GM19467 (cell line): Measurements from ENCODE around the gene TBC1D22A.
"Not testable (repeated sequence)": the region's sequence is repeated elsewhere in the genome, so short reads cannot be mapped to it uniquely, and the experiment has no call there.

Experiments
- ATAC-seq: cut with Tn5 transposase; IDR thresholded peaks from one replicate; pipeline ENCODE4 v1.9.1; 2021; ENCODE audit warnings: mild to moderate bottlenecking, moderate library complexity; ENCODE audit not compliant: unreplicated experiment

The TBC1D22A gene

DNA sequence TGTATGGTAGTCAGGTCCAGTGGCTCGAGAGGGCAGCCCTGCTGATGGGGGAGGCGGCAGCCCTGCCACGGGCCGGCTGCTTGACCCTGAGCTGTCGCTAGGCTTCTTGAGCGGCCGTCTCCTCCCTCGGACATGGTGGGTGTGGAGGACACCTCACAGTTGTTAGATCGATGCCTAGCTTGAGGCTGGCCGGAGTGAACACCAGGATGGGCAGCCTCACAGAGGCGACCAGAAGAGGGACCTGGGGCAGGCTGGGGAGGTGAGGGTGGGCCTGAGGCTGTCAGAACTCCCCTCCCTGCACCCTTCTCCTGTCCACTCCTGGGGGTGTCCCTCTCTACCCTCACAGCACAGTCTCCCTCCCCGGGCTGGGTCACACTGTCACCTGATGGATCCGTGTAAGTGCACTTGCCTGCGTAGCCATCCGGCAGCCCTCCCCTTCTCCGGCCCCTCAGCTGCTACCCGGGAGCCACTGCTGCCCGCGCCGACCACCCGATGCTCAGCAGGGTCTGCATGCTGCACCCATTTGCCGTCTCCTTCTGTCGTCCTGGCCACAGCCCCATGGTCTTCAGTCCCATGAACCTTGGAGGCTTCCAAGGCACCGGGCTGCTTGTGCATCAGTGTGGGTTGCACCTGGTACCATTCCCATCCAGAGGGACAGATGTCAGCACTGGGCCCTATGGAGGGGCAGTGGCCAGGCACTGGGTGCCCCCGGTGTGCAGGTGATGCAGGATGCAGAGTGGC is 394.1 kb downstream of the TBC1D22A start:
- no peak for ATAC-seq

DNA sequence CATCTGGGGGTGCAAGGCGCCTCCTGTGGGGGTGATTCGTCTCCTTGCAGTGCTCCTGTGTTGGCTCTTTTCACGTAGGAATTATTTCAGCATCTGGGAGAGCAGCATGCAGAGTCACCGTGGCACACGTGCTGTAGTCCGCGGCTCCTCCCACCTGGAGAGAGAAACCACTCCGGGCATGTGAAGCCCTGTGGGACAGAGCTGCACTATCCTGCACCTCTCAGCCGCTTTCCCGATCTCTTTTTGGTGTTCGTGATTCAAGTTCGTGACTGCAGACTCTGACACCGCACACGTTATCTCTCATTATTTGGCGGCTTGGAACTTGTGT is 394.6 kb downstream of the TBC1D22A start:
- no peak for ATAC-seq

DNA sequence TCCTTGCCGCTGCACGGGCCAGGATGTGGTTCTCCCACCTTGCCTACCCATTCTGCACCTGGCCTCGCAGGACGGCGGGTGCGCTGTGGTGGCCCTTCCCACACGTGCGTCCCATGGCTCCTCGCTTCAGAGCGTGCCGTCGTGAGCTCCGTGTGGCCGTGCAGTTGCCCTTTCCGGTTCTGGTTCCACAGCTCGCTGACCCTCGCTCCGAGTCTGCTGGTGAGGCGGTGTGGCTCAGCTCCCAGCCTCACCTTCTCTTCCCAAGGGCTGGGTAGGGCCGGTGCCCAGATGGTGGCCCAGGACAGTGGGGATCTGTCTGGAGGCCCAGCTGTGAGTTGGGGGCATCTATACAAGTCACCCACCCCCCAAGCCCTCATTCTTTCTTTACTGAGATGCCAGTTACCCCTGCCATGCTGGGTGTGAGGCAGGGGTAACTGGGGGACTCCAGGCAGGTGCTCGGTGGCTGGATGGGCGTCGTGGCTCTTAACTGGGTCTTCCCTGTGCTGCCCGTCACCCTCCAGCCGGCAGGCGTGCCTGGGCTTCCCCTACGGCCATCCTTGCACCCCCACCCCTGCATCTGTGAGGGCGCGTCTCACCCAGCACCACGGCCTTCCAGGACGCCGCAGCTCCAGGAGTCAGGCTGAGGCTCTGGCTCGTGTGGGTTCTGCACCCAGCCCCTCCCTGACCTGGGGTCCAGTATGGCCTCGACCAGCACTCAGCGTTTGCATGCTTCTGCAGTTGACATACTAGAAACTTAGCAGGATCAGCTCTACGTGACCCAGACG is 395.2 kb downstream of the TBC1D22A start:
- no peak for ATAC-seq

DNA sequence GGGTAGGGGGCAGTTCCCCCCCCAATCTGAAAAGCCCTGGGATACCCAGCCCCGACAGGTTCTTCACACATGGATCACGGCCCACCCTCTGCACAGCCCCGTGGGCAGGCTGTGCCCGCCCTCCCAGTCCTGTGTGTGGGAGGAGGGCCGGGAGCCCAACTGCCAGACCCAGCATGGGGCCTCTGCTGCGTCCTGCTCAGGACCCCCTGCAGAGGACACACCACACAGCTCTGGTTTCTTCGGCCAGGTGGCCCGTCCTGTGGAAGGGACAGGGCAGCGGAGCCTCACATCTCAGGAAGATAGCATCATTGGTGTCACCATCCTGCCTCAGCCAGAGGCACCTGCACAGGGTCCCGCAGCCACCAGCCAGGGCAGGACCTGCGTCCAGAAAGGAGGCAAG is 396.0 kb downstream of the TBC1D22A start:
- no peak for ATAC-seq

DNA sequence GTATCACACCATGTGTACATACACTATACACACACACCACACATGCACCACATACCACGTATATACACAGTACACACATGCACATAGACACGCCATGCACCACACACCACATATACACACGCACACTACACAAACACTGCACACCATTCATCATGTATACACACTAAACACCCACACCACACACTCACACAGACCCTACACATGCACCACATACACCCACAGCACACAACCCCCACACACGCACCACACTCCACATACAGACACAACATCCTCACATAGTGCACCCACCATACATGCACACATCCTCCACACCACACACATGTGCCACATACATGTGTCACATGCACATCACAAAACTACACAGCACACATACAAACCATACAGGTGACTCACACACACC is 397.1 kb downstream of the TBC1D22A start:
- no peak for ATAC-seq

DNA sequence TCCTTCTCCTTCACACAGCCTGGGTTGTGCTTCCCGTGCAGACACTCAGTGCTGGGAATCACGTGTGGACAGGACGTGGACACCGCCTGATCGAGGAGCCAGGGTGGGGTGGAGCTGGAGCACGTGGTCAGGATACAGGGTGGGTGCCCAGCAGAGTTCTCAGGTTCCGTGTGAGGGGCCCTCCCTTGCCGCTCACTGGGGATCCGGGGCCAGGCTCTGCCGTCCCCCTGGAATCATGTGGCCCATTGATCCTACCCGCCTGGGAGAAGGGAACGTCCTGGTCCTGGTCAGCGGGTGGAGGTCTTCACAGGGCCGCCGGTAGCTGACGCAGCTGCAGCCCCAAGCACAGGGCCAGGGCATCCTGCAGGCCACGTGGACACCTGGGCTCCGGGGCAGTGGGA is 397.7 kb downstream of the TBC1D22A start:
- no peak for ATAC-seq

DNA sequence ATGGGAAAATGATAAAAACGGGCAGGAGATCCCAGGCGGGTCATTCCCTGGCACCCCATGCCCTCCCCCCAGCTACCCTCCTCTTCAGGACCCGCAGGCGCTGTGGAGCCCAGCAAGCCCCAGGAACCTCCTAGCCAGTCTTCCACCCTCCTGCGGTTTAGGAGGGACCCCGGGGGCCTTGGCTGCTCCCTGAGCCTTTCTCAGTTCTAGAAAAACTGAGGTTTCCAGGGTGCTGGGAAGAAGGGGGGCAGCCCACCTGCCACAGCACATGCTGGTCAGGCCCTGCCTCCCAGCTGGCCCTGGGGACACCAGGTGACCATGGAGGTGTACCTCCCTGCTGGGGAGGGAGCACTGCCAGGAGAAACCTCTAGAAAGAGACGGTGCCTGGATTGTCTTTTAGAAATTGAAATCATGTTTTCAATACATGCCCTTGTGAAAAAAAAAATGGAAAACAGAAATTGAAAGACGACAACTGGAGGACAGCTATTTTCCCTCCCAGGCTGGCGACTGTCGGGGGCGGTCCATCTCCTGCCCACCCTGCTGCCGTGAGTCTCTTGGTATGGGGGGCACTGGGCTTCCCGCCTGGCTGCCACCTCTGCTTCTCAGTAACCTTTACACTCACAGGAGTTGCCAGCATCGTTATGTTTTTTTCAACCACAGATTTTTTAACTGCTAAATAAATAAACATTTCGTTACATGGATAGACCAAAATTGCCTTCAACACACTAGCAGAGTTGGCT is 398.5 kb downstream of the TBC1D22A start:
- no peak for ATAC-seq

DNA sequence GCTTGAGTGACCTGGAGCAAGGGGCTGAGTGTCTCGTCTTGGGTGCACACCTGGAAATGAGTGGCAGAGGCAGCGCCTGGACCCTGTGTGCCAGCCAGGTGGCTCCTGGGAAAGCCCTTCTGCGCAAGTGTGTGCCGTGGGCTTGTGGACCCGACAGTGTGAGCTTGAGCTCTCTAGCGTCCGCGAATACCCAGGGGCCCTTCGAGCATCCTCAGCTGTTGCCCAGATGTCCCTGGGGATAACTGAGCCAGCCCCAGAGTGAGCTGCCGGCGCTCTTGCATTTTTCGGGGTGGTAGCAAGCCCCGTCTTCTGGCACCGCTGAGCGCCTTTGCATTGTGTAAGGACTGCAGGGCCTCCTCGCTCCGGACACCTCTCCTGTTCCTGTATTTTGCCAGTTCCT is 399.2 kb downstream of the TBC1D22A start:
- no peak for ATAC-seq

DNA sequence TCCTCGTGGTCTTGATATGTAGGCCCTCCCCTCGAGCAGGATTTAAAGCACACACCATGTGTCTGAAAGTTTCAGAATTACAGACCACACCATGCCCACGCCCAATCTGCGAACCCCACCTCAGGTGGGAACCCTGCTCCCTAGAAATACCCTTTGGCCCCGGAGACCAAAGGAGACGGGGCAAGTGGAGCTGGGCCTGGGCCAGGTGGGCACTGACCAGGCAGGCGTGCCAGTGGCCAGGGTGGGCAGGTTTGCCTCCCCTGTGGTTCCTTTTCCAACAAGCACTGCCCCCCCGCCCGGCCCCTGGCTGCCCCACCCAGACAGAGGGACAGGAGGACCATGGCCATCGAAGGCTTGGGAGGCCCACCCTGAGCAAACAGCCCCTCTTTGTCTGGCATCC is 400.4 kb downstream of the TBC1D22A start:
- no peak for ATAC-seq

DNA sequence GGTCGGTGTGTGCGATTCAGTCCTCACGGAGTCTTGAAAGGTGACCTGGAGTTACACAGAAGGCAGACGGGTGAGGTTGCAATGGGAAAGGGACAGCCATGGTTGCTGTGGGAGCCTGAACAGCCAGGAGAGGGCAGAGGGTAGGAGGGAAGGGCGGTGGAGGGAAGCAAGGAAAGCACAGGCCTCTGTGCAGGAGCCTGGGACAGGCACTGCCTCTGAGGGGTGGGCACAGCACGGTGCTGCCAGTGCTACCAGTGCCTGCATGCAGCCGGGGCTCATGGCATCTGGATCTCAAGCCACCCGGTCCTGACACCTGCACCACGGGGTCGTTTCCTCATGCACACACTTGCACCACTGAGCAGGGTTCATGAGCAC is 401.0 kb downstream of the TBC1D22A start:
- ATAC-seq = no peak

DNA sequence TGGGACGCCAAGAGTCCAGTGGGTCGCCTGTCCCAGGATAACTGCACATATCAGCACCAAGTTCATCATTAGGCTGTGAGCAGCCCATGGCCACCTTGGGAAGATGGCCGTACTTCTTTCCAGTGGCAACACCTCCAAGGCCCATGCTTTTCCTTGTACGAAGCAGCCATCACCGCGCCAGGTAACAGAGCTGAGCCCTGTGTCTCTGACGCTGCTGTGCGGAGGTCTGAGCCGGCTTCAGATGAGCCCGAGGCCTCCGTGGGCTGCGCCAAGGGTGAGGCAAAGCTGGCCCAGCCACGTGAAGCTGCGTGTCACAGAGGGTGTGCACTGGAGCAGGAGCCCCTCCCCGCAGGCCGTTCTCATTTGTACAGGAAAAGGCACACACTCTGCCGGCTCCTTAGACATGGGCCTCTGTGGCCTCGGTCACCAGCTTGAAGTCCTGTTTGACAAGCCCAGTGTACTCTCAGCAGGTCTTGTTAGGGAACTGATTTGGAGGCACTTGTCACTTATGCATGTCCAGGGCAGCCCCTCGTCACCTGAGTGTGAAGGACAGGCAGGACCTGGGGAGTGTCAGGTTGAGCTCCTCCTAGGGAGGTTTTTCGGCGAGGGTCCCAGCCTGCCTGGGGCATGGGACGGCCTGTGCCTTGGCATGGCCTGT is 401.5 kb downstream of the TBC1D22A start:
- no peak for ATAC-seq

DNA sequence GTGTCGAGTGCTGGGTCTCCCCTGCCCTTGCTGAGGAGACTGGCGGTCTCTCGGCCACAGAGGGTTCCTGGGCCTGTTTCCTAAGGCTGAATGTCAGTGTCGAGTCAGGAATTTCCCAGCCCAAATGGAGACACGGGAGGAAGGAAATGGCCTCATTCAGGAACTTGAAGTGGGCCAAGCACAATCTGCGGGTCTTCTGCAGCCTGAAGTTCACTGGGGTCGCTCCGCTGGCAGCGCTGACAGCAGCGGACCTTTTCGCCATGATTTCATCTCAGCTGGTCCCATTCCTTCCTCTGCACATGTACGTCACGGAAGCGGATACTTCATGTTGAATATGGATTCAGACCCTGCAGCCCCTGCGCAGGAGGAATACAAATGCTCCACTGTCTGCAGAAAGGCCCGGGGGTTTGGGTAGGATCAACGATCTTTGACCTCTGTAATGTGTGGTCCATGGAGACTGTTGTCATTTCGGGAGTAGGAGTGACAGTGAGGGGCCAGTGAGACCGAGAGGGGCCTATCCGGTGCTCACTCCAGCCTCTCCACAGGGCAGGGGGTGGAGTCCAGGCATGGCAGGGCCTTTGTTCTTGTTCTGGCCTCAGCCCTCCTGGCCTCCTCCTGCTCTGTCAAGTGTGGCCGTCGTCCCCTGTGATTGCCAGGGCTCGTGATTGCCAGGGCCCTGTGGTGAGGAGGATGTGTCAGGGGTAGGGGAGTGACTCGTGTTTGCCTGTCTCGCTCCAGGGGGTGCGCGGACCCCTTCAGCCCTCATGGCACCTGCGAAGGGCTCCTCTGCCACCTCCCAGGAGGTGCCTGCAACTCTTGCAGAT is 402.3 kb downstream of the TBC1D22A start:
- ATAC-seq = no peak

DNA sequence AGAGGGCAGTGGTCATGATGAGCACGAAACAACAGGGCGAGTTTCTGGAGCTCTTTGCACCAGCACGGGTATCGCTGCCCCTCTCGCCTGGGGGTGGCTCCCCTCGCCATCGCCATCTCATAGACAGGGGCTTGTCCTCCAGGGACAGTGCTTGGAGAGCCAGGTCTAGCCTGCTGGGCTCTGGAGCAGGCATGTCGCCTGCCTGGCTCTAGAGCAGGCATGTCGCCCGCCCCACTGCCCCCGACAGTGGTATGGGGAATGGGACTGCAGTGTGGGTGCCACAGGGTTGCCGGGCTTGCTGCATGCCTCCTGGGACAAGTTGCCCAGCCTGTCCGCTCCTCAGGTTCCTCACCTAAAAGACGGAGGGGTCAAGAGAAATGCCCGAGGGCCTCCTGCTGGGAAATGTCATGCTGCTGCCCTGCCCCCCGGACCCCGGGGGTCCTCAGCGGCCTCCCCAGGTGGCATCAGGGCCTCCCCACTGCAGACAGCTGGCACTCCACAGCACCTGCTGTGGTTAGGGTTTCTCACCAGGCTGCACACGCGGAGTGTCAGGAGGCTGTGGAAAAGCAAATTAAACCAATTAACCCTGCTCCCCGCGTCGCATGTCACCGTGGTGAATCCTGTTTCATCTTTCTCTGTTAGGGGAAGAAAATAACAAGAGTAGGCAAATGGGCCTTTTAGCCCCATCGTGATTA is 403.0 kb downstream of the TBC1D22A start:
- no peak for ATAC-seq

DNA sequence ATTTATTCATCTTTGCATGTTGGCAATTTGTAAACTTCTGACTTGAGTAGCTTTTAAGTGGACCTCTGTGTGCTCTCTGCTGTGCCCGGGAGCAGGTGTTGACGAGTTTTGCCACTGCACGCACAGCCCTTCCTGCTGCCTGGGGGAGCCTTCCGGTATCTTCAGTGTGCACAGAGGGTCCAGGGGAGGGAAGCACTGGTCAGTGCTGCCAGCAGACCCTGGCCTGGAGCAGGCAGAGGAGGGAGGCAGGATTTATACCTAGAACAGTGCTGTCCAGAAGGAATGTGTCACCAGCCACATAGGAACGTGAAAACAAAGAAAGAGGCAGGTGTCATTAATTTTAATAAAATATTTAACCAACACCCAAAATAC is 403.6 kb downstream of the TBC1D22A start:
- ATAC-seq = no peak

DNA sequence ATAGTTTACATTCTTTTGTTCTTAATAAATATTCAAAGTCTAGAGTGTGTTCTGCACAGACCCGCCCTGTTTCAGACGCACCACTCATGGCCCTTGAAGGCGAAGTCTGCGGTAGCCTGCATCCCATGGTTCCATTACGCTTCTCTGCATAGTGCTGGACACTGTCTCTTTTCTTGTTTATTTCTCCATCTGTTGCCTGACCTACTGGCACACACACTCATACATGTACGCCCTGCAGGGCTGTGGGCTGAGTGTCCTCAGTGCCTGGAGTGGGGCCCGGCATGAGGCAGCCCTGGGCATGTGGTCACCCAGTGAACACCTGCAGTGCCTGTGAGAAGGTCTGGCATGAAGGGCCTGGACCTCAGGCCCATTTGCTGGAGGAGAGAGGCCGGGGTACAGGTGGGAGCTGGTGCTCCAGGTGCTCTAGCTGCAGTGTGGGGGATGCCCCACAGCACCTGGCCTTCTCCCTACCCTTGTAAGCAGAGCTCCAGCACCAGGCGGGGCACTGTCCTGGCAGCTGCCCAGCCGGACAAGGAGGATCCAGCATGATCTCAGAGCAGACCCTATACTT is 404.1 kb downstream of the TBC1D22A start:
- no peak for ATAC-seq

DNA sequence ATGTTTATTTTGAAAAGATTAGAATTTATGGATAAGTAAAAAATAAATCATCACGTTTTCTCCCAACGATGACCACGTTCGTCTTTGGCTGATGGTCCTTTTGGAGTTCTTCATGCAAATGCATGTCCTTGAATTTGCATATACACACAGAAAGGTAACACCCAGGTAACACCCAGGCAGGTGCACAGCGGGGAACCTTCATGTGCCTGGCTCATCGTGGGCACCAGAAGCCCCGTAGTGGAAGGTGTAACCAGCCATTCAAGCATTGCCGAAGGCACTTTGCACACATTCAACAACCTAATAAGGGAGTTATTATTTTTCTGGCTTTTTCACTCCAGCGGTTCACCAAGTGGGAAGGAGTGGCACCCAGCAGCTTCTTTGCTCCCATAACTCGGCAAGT is 404.6 kb downstream of the TBC1D22A start:
- no peak for ATAC-seq

DNA sequence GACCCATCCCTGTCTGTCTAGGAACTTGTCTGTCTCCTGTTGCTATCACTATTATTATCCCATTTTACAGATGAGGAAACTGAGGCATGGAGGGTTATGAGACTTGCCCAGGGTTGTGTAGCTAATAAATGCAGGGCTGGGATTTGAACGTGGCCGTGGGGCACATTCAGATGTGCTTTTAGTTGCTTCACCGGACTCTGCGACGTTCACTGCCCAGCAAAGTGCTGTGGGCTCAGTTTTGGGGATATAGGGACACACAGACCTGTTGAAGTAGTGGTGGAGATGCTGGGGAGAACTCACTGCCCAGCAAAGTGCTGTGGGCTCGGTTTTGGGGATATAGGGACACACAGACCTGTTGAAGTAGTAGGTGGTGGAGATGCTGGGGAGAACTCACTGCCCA is 405.5 kb downstream of the TBC1D22A start:
- not testable (repeated sequence) for ATAC-seq

DNA sequence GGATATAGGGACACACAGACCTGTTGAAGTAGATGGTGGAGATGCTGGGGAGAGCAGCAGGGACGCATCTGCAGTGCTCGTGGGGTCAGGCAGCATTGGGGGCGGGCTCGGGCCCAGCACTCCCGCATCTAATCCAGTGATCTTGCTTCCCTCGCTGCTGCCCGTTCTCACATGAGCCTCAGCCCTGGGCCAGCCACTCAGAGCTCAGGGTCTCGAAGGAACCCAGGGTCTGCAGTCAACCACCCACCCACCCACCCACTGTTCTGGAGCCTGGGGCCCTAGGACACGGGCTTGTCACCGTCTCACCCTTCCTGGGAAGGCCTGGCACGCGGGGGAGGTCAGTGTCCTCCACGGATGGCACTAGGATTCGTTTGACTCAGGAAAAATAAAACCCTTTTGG is 406.0 kb downstream of the TBC1D22A start:
- ATAC-seq = no peak

DNA sequence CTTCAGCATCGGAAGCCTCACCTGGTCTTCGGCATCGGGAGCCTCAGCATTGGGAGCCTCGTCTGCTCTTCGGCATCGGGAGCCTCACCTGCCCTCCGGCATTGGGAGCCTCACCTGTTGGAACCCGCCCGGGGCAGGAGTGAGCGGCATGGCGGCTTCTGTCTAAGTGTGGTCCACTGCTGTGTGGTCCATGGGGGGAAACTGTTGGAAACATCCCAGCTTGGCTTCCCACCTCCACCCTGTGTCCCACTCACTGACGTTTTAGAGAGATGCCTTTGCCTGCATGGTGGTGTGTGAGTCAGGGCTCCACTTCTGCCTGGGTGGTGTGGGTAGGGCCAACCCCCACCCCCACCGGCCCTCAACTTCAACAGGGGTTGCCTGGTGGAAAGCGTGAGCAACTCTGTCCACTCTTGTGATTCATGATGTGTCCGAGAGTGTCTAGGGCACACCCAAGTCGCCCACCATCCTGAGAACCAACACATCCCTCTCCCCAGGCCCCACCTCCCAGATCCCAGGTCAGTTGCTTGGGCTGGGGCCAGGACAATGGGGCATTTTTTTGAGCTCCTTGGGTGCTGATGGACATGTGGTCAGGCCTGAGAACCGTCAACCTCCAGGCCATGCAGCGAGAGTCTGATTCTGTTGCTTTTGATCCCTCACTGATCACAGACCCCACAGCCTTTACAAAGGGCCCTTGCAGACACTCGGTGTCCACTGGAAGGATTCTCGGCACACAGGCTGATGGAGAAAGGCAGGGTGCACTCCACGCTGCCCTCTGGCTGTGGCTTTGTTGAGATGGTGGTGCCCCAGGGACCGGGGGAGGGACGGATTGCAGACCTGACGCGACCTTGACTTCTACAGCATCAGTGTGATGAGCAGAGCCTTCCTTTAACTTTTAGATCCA is 406.7 kb downstream of the TBC1D22A start:
- ATAC-seq = no peak
